DOHH2 (cell line): ENCODE data around the gene SCN2A.

ENCODE experiments used
- EZH2phosphoT487 ChIP-seq: fragments of 200-600 bp; sonication (generic); IDR thresholded peaks from 2 replicates; pipeline ENCODE4 v1.6.1; 2017; ENCODE audit warnings: borderline replicate concordance, mild to moderate bottlenecking, antibody characterized with exemption, low read length, moderate library complexity, mixed read lengths
- TF ChIP-seq, protein P1 (sequence below): fragments of 200-600 bp; sonication (generic); IDR thresholded peaks from one replicate; pipeline ENCODE4 v1.5.1; 2014; ENCODE audit warnings: antibody characterized with exemption, mild to moderate bottlenecking, low read depth, low read length; ENCODE audit not compliant: poor library complexity, severe bottlenecking

DNA sequence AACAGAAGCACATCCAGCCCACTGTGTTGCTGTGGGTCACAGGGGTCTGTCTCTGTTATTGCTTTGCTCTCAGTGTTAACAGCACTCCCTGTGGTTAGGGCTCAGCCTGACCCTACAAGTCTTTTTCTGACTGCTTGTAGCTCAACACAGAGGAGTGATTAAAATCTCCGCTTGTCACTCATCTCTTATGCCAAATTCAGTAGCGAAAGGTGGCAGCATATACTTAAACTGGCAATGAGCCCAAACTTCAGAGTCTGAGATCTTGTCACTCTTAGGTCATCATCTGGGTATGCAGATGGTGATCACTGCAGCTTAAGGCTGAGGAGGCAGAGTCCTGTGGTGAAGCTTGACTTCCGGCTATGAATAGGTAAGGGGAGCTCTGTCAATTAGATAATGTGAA lies 167.0 kb downstream of the SCN2A start:
- TF ChIP-seq, protein P1, sequence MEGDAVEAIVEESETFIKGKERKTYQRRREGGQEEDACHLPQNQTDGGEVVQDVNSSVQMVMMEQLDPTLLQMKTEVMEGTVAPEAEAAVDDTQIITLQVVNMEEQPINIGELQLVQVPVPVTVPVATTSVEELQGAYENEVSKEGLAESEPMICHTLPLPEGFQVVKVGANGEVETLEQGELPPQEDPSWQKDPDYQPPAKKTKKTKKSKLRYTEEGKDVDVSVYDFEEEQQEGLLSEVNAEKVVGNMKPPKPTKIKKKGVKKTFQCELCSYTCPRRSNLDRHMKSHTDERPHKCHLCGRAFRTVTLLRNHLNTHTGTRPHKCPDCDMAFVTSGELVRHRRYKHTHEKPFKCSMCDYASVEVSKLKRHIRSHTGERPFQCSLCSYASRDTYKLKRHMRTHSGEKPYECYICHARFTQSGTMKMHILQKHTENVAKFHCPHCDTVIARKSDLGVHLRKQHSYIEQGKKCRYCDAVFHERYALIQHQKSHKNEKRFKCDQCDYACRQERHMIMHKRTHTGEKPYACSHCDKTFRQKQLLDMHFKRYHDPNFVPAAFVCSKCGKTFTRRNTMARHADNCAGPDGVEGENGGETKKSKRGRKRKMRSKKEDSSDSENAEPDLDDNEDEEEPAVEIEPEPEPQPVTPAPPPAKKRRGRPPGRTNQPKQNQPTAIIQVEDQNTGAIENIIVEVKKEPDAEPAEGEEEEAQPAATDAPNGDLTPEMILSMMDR, result no peak
- no peak for TF ChIP-seq EZH2phosphoT487
